WTC11 (cell line): ENCODE measurements around the gene NPDC1. TPM values are rescaled to one million over a fixed set of nuclear protein-coding genes. Genes with fewer than 3 reads are reported as not detected.

ENCODE experiments used
- ATAC-seq: fragments of 200-7000 bp; cut with Tn5 transposase; 2 replicates; pipeline ENCODE4 v1.10.0; 2021; ENCODE audit warnings: mild to moderate bottlenecking, moderate library complexity
- CTCF ChIA-PET: fragments of 300-600 bp; sonication (Branson Sonifier 250); formaldehyde crosslinking; loops from one replicate; lab custom pipeline; 2021; ENCODE audit warnings: antibody characterized with exemption; lab: Charles Lee
- POLR2A ChIA-PET: fragments of 350-600 bp; sonication (Branson Sonifier 250); formaldehyde crosslinking; loops from one replicate; lab custom pipeline; 2021; ENCODE audit warnings: antibody characterized with exemption; lab: Charles Lee
- DNase-seq: peaks from one replicate; pipeline ENCODE4 v3.0.0; 2021; ENCODE audit warnings: low spot score
- H3K27ac Mint-ChIP-seq: 2 replicates; pipeline ENCODE4 v1.8.0; 2021; ENCODE audit warnings: mixed read lengths
- H3K27me3 Mint-ChIP-seq: 2 replicates; pipeline ENCODE4 v1.8.0; 2021; ENCODE audit warnings: low read depth, mild to moderate bottlenecking, moderate library complexity, mixed read lengths
- H3K36me3 Mint-ChIP-seq: 2 replicates; pipeline ENCODE4 v1.8.0; 2021; ENCODE audit warnings: mixed read lengths
- H3K4me1 Mint-ChIP-seq: 2 replicates; pipeline ENCODE4 v1.8.0; 2022; ENCODE audit warnings: mixed read lengths
- H3K4me3 Mint-ChIP-seq: 2 replicates; pipeline ENCODE4 v1.8.0; 2021; ENCODE audit warnings: mild to moderate bottlenecking, moderate library complexity, mixed read lengths
- H3K9me3 Mint-ChIP-seq: 2 replicates; pipeline ENCODE4 v1.8.0; 2021; ENCODE audit warnings: mixed read lengths
- ATF1 ChIP-seq: sonication (generic); formaldehyde crosslinking; IDR thresholded peaks from 2 replicates; pipeline ENCODE4 v1.8.1; 2023; ENCODE audit warnings: mild to moderate bottlenecking, moderate library complexity, missing genetic modification reagents
- CBFB ChIP-seq: sonication (generic); formaldehyde crosslinking; IDR thresholded peaks from 2 replicates; pipeline ENCODE4 v1.8.1; 2022; ENCODE audit warnings: mild to moderate bottlenecking, low read depth, missing genetic modification reagents
- CREB1 ChIP-seq: sonication (generic); formaldehyde crosslinking; IDR thresholded peaks from 2 replicates; pipeline ENCODE4 v1.8.0; 2023; ENCODE audit warnings: mild to moderate bottlenecking, missing genetic modification reagents
- CREM ChIP-seq: sonication (generic); formaldehyde crosslinking; IDR thresholded peaks from 2 replicates; pipeline ENCODE4 v1.8.1; 2022; ENCODE audit warnings: mild to moderate bottlenecking, missing genetic modification reagents, moderate library complexity
- EMX1 ChIP-seq: fragments of 250-450 bp; sonication (Bioruptor Pico); IDR thresholded peaks from 2 replicates; pipeline ENCODE4 v1.8.0; 2021; ENCODE audit warnings: mild to moderate bottlenecking
- FOXJ3 ChIP-seq: sonication (generic); formaldehyde crosslinking; IDR thresholded peaks from 2 replicates; pipeline ENCODE4 v1.9.0; 2021; ENCODE audit warnings: missing genetic modification reagents, mild to moderate bottlenecking, borderline replicate concordance
- GTF2I ChIP-seq: fragments of 250-450 bp; sonication (Bioruptor Pico); conservative IDR thresholded peaks from 2 replicates; pipeline ENCODE4 v1.4.0; 2021; ENCODE audit warnings: mild to moderate bottlenecking
- HMGXB4 ChIP-seq: sonication (generic); formaldehyde crosslinking; IDR thresholded peaks from 2 replicates; pipeline ENCODE4 v1.8.1; 2023; ENCODE audit warnings: mild to moderate bottlenecking, moderate library complexity, missing genetic modification reagents
- JAZF1 ChIP-seq: fragments of 250-450 bp; sonication (Bioruptor Pico); IDR thresholded peaks from 2 replicates; pipeline ENCODE4 v1.9.0; 2021; ENCODE audit warnings: moderate library complexity, mild to moderate bottlenecking, inconsistent platforms
- NFATC4 ChIP-seq: fragments of 250-450 bp; sonication (Bioruptor Pico); IDR thresholded peaks from 2 replicates; pipeline ENCODE4 v1.9.0; 2021; ENCODE audit warnings: mild to moderate bottlenecking
- SP1 ChIP-seq: sonication (generic); formaldehyde crosslinking; conservative IDR thresholded peaks from 2 replicates; pipeline ENCODE4 v1.8.1; 2022; ENCODE audit warnings: missing genetic modification reagents
- TCF7 ChIP-seq: sonication (generic); formaldehyde crosslinking; IDR thresholded peaks from 2 replicates; pipeline ENCODE4 v1.8.0; 2022; ENCODE audit warnings: mild to moderate bottlenecking, low read depth, missing genetic modification reagents, moderate library complexity
- TEAD1 ChIP-seq: sonication (generic); formaldehyde crosslinking; IDR thresholded peaks from 2 replicates; pipeline ENCODE4 v1.8.0; 2022; ENCODE audit warnings: mild to moderate bottlenecking, missing genetic modification reagents
- ZNF219 ChIP-seq: sonication (generic); formaldehyde crosslinking; IDR thresholded peaks from 2 replicates; pipeline ENCODE4 v1.8.0; 2023; ENCODE audit warnings: missing genetic modification reagents, mild to moderate bottlenecking, borderline replicate concordance
- ZNF263 ChIP-seq: sonication (generic); formaldehyde crosslinking; IDR thresholded peaks from 2 replicates; pipeline ENCODE4 v1.8.1; 2022; ENCODE audit warnings: low read depth, mild to moderate bottlenecking, moderate library complexity, missing genetic modification reagents
- ZNF281 ChIP-seq: sonication (generic); formaldehyde crosslinking; IDR thresholded peaks from 2 replicates; pipeline ENCODE4 v1.8.0; 2023; ENCODE audit warnings: mild to moderate bottlenecking, missing genetic modification reagents
- ZNF532 ChIP-seq: fragments of 250-450 bp; sonication (Bioruptor Pico); IDR thresholded peaks from 2 replicates; pipeline ENCODE4 v1.9.0; 2021; ENCODE audit warnings: mild to moderate bottlenecking, borderline replicate concordance
- ZNF671 ChIP-seq: fragments of 250-450 bp; sonication (Bioruptor Pico); IDR thresholded peaks from 2 replicates; pipeline ENCODE4 v1.8.0; 2021; ENCODE audit warnings: mild to moderate bottlenecking
- total RNA-seq: library from RNA; stranded (reverse); gene quantifications from 3 replicates; pipeline ENCODE4 v1.2.3, GENCODE V29; 2021

NPDC1 gene
- total RNA-seq, 1 experiment from 2014 or later: 64.3 TPM

- Mint-ChIP-seq H3K9me3 (no peaks in the 10 kb centered on the region), H3K27ac (no peak overlapping the region), H3K27me3 (peaks cover 6% of the 10 kb centered on the region), H3K4me3 (no peak overlapping the region), H3K4me1 (peaks cover 12% of the 10 kb centered on the region), H3K36me3 (peaks cover 3% of the 10 kb centered on the region)
- TF ChIP-seq ATF1 (CRISPR knock-in tag) (no peak), SP1 (CRISPR knock-in tag) (no peak), JAZF1 (CRISPR knock-in tag) (no peak), NFATC4 (no peak), ZNF281 (no peak), HMGXB4 (CRISPR knock-in tag) (no peak), GTF2I (CRISPR knock-in tag) (no peak), CREM (CRISPR knock-in tag) (no peak), EMX1 (CRISPR knock-in tag) (no peak), TEAD1 (CRISPR knock-in tag) (no peak), FOXJ3 (CRISPR knock-in tag) (no peak), TCF7 (CRISPR knock-in tag) (no peak), CBFB (CRISPR knock-in tag) (no peak), ZNF671 (CRISPR knock-in tag) (no peak), CREB1 (CRISPR knock-in tag) (no peak), ZNF263 (CRISPR knock-in tag) (no peak), ZNF532 (no peak)
- ChIA-PET POLR2A (no interaction called here), CTCF (interaction anchor here (1.1 to 10.4 kb wide), 23 partner anchors 8 to 307 kb away, joined by 3 to 240 read pairs (median 9); partner anchors contain the start of genes ENTPD2, LCN8, MAN1B1 and NPDC1)
- DNase-seq: no peak
- no peak for ATAC-seq
Observed at GRCh38 chr9:137064880-137065164, 18.8 kb upstream of the NPDC1 start.

- no peak overlapping the region for H3K4me3 Mint-ChIP-seq
- H3K27me3 Mint-ChIP-seq: peaks cover 6% of the 10 kb centered on the region
- H3K27ac Mint-ChIP-seq: no peak overlapping the region
- peaks cover 12% of the 10 kb centered on the region for H3K4me1 Mint-ChIP-seq
- ChIA-PET POLR2A (interaction anchor here (0.6 kb wide), 1 partner anchor 219 kb away, joined by 7 read pairs; no protein-coding TSS in a partner anchor), CTCF (interaction anchor here (0.5 to 10.4 kb wide), 59 partner anchors 8 to 737 kb away, joined by 3 to 240 read pairs (median 5); partner anchors contain the start of genes ENTPD2, FUT7, GPSM1 and LCN8)
- DNase-seq (peak; percentile 84), ATAC-seq (peak; percentile 51)
- no peaks in the 10 kb centered on the region for H3K9me3 Mint-ChIP-seq
- H3K36me3 Mint-ChIP-seq: peaks cover 3% of the 10 kb centered on the region
- TF ChIP-seq ZNF219 (no peak), ZNF532 (no peak), HMGXB4 (CRISPR knock-in tag) (peak; percentile 68)
Observed at GRCh38 chr9:137064027-137064879, 18.3 kb upstream of the NPDC1 start.
